ENCODE data around the gene TULP4.
"Not testable (repeated sequence)": the region's sequence is repeated elsewhere in the genome, so short reads cannot be mapped to it uniquely, and the experiment has no call there.

The TULP4 gene

DNA sequence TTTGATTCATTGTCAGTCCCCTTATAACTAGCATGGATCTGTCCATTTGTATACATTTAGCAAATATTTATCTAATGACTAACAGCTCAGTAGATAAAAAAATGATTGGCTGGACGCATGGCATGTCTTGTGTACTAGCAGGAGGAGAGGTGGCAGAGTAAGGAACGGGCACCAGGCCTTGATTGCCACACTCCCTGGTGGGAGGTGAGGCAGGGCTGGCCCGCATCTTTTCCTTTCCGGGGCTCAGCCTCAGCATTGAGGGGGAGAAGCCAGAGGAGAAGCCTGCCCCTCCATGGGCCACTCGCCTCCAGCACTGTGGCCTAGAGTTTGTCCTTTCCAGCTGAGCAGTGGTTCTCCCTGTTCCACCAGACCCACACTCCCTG, 162.7 kb downstream of the TULP4 start:
- intact Hi-C loops (cut with DNase I): no loop called here
- no peak for DNase-seq

GRCh38 chr6:158475344-158476302, 163.4 kb downstream of the TULP4 start:
- peak in 36 of 42 donors; percentile 9 to 86 (median 54) for DNase-seq
- intact Hi-C loops (cut with DNase I): no loop called here

DNA sequence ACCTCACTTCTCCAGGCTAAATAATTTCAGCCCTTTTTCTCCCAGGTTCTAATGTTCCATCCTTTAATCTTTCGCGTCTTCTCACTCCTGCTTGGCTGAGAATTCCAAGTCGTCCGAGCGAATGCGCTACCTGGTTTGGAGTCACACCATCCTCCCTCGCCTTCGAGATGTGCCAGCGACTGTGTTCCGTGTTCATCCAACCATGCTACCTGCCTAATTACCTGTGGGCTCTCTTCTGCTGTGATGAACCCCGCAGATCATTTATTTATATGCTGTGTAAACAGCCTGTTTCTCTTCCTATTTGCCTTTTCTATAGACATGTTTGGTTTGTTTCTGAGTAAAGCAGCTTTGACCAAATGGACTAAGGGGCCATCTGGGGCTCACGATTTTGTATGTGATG, 164.1 kb downstream of the TULP4 start:
- intact Hi-C loops (cut with DNase I): no loop called here
- DNase-seq: no peak

GRCh38 chr6:158477722-158478121, 165.5 kb downstream of the TULP4 start:
- DNase-seq; intact Hi-C loops (cut with DNase I): not testable (repeated sequence)

- intact Hi-C loops (cut with DNase I): no loop called here
These were observed 168.7 kb downstream of the TULP4 start for GRCh38 chr6:158480989-158481388.

GRCh38 chr6:158481690-158482473, 169.6 kb downstream of the TULP4 start:
- peak in 25 of 42 donors; percentile 28 to 79 (median 52) for DNase-seq
- intact Hi-C loops (cut with DNase I): no loop called here

More at GRCh38 chr6:158480989-158481388, 168.7 kb downstream of the TULP4 start:
- no peak for DNase-seq

- intact Hi-C loops (cut with DNase I): no loop called here
- DNase-seq: no peak
These were observed 173.2 kb downstream of the TULP4 start for GRCh38 chr6:158485431-158485830.

GRCh38 chr6:158487495-158487894, 175.2 kb downstream of the TULP4 start:
- peak in 24 of 42 donors; percentile 25 to 77 (median 47) for DNase-seq
- intact Hi-C loops (cut with DNase I): no loop called here

- peak in 21 of 42 donors; percentile 25 to 83 (median 63) for DNase-seq
- intact Hi-C loops (cut with DNase I): no loop called here
These were observed 175.8 kb downstream of the TULP4 start for GRCh38 chr6:158488065-158488464.

- intact Hi-C loops (cut with DNase I): no loop called here
These were observed 177.2 kb downstream of the TULP4 start for GRCh38 chr6:158489441-158489840.

DNA sequence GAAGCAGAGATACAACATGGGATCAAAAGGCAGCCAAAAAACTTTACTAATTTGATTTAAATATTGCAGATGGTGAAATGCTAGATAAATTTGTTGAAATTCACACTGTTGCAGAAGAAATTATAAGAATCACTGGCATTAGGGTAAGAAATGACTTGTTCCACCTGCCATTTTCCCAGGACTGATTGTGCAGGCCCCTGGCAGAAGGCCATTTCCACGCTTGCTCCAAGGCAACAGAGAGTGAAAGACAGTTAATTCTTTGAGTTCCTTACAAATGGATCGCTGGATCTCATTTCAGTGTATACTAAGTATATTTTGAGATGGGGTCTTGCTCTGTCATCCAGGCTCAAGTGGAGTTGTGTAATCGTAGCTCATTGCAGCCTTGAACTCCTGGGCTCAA, 180.6 kb downstream of the TULP4 start:
- DNase-seq: no peak
- intact Hi-C loops (cut with DNase I): no loop called here

More at GRCh38 chr6:158489441-158489840, 177.2 kb downstream of the TULP4 start:
- DNase-seq: no peak

GRCh38 chr6:158496700-158497099, 184.4 kb downstream of the TULP4 start:
- intact Hi-C loops (cut with DNase I): no loop called here

GRCh38 chr6:158497620-158498019, 185.4 kb downstream of the TULP4 start:
- intact Hi-C loops (cut with DNase I): no loop called here
- DNase-seq: no peak

More at GRCh38 chr6:158496700-158497099, 184.4 kb downstream of the TULP4 start:
- DNase-seq: peak in 1 of 42 donors; percentile 38

DNA sequence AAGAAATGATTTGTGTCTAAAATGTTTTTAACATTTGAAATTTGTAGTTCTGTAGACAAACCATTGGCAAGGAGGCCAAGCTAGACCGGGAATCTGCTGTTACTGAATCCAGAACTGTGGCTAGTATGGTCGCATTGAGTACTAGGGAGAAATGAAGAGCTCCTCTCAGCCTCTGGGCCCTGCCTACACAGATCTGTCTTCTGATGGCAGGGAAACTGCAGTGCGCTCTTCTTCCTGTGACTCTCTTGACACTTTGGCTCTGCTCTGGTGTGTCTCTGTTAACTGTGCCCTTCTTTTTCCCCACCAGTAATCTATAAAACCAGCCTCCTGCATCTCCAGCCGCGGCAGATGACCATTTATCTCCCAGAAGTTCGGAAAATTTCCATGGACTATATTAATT, 186.1 kb downstream of the TULP4 start:
- peak in 4 of 42 donors; percentile 40 to 58 (median 52) for DNase-seq
- intact Hi-C loops (cut with DNase I): no loop called here

GRCh38 chr6:158499601-158500000, 187.3 kb downstream of the TULP4 start:
- intact Hi-C loops (cut with DNase I): no loop called here
- no peak for DNase-seq

GRCh38 chr6:158500016-158500735, 187.9 kb downstream of the TULP4 start:
- intact Hi-C loops (cut with DNase I): no loop called here
- no peak for DNase-seq

GRCh38 chr6:158501360-158502262, 189.3 kb downstream of the TULP4 start:
- peak in 1 of 42 donors; percentile 36 for DNase-seq

DNA sequence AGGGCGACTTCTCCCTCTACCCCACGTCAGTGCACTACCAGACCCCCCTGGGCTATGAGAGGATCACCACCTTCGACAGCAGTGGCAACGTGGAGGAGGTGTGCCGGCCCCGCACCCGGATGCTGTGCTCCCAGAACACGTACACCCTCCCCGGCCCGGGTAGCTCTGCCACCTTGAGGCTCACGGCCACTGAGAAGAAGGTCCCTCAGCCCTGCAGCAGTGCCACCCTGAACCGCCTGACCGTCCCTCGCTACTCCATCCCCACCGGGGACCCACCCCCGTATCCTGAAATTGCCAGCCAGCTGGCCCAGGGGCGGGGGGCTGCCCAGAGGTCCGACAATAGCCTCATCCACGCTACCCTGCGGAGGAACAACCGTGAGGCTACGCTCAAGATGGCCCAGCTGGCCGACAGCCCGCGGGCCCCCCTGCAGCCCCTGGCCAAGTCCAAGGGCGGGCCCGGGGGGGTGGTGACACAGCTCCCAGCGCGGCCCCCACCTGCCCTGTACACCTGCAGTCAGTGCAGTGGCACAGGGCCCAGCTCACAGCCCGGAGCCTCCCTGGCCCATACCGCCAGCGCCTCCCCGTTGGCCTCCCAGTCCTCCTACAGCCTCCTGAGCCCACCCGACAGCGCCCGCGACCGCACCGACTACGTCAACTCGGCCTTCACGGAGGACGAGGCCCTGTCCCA, 190.1 kb downstream of the TULP4 start:
- intact Hi-C loops (cut with DNase I): no loop called here
- no peak for DNase-seq

More at GRCh38 chr6:158501360-158502262, 189.3 kb downstream of the TULP4 start:
- intact Hi-C loops (cut with DNase I): no loop called here
